Upper lobe of right lung (tissue), 1 donor: ENCODE data around the gene PKLR. TPM values are rescaled to one million over a fixed set of nuclear protein-coding genes. Genes with fewer than 3 reads are reported as not detected.
A peak's percentile ranks its signal among the peaks of the same experiment; 100 is the strongest.

Experiments
- ATAC-seq: fragments of 200-7000 bp; cut with Tn5 transposase; one replicate; pipeline ENCODE4 v1.9.1; 2020; ENCODE audit warnings: mild to moderate bottlenecking, moderate library complexity
- DNase-seq: peaks from one replicate; pipeline ENCODE4 v3.0.0-alpha.2; 2020
- H3K27ac ChIP-seq: fragments of 200-600 bp; one replicate; pipeline ENCODE4 v1.8.0; 2022
- H3K27me3 ChIP-seq: fragments of 200-600 bp; one replicate; pipeline ENCODE4 v1.8.0; 2022; ENCODE audit warnings: mild to moderate bottlenecking
- H3K36me3 ChIP-seq: fragments of 200-600 bp; one replicate; pipeline ENCODE4 v1.8.0; 2022
- H3K4me1 ChIP-seq: fragments of 200-600 bp; one replicate; pipeline ENCODE4 v1.8.0; 2022
- H3K4me3 ChIP-seq: fragments of 200-600 bp; one replicate; pipeline ENCODE4 v1.8.0; 2022; ENCODE audit warnings: mild to moderate bottlenecking
- H3K9me3 ChIP-seq: fragments of 200-600 bp; one replicate; pipeline ENCODE4 v1.8.0; 2022
- CTCF ChIP-seq: fragments of 200-600 bp; IDR thresholded peaks from one replicate; pipeline ENCODE4 v1.8.0; 2022; ENCODE audit warnings: antibody characterized with exemption
- intact Hi-C: fragments of 100-400 bp; cut with DNase I; formaldehyde crosslinking; loops from one replicate; pipeline ENCODE4 v1.11.0; 2022
- total RNA-seq: library from RNA; stranded (reverse); fragmentation: NEBNext Ultra II Directional; extraction: Animal tissue kit (Norgen Biotek cat#: 25700); gene quantifications from one replicate; pipeline ENCODE4 v1.2.1, GENCODE V29; 2021
- donor health status: DM: no; HTN: yes; CAD: no; lungs with severe emphysema.

PKLR gene
- total RNA-seq, 1 donor from 2014 or later = not detected

DNA sequence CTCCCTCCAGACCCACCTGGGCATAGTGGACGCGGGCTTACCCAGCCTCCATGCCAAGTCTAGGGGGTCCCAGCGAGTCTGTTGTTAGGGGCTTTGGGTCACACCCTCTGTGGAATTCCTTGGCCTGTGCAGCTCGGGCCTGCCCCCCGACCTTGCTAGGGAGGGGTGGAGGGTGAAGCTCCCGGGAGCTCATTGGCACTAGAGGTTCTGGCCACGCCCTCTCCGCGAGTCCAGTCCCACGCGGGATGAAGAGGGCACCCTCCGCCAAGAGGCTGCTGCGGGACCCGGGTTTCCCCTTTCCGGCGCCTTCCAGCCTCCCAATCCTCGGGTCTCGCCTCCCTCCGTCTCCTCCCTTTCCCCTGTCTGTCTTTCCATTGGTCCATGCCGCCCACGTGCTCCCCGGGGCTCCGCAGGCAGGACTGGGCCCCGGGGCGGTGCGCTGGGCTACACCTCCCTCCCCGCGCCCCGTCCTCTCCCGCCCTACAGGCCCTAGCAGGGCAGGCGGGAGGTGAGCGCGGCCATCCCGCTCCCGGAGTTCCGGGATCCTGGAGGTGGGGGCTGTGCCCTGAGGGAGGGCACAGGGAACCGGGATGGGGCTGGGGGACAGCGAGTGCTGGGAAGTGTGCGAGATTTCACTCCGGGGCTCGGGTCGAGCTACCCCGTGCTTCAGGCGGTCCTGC lies 22.9 kb upstream of the PKLR start:
- Histone ChIP-seq H3K27me3 (no peaks in the 10 kb centered on the region), H3K9me3 (no peaks in the 10 kb centered on the region), H3K4me3 (peak overlapping the region; percentile 76), H3K4me1 (peaks cover 36% of the 10 kb centered on the region), H3K36me3 (peaks cover 27% of the 10 kb centered on the region), H3K27ac (peak overlapping the region; percentile 92)
- TF ChIP-seq CTCF = no peak
- peak; percentile 90 for ATAC-seq
- peak; percentile 98 for DNase-seq
- intact Hi-C loops = loop anchor here (10.0 kb wide), 1 partner anchor 69 kb away; the partner anchor contains the start of gene ENTREP3

DNA sequence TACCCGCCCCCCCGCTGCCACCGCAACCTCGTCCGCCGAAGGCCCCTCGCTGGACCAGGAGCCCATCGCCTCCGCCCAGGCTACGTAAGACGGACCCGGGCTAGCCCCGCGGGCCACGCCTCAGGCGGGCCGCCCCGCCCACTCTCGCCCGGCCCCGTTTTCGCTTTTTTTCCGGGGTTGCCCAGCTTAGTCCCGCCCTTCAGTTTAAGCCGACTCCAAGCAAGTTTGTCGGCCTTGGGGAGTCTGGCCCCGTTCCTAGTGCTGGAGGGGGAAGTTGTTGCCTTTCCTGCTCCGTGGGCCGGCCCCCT lies 22.4 kb upstream of the PKLR start:
- H3K27me3 ChIP-seq = no peaks in the 10 kb centered on the region
- H3K36me3 ChIP-seq = peaks cover 27% of the 10 kb centered on the region
- no peak for TF ChIP-seq CTCF
- peaks cover 36% of the 10 kb centered on the region for H3K4me1 ChIP-seq
- ATAC-seq (peak; percentile 70), DNase-seq (peak; percentile 93)
- peak overlapping the region; percentile 76 for H3K4me3 ChIP-seq
- intact Hi-C loops = loop anchor here (10.0 kb wide), 1 partner anchor 69 kb away; the partner anchor contains the start of gene ENTREP3
- H3K27ac ChIP-seq = peak overlapping the region; percentile 92
- no peaks in the 10 kb centered on the region for H3K9me3 ChIP-seq

DNA sequence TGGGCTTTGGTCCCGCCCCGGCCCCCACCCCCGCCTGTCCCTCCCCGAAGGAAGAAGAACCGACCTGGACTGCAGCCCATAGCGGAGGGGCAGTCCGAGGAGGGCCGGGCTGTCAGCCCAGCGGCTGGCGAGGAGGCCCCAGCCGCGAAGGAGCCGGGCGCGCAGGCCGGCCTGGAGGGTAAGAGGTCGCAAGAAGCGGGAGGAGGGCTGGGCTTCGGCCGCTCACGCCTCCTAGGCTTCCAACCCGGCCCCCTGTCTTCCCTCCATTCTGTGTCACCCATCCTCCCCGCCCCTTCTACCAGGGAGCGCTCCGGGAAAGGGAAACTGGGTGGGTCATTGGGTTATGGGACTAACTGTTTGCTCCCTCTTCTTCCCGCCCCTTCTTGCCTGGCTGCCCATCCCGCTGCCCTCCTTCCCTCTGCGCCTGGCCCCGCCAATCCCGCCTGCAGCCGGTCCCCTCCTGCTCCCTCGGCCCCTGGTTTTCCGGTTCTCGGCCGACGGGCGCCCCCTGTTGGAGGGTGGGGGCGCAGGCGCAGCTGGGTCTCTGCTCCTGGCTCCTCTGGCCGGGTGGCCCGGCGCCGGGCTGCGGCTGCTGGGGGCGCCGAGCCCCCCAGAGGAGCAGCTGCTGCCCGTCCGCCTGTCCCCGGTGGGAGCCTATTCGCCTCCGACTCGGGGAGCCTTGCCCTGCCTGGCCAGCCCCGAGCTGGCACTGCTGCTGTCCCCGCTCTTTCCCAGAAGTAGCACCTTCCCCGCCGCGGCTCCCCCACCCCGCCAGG lies 21.9 kb upstream of the PKLR start:
- peak; percentile 95 for TF ChIP-seq CTCF
- Histone ChIP-seq H3K36me3 (peaks cover 27% of the 10 kb centered on the region), H3K4me3 (peak overlapping the region; percentile 76), H3K9me3 (no peaks in the 10 kb centered on the region), H3K27me3 (no peaks in the 10 kb centered on the region), H3K27ac (peak overlapping the region; percentile 92), H3K4me1 (peaks cover 36% of the 10 kb centered on the region)
- ATAC-seq (peak; percentile 75), DNase-seq (peak; percentile 95)
- intact Hi-C loops = loop anchor here (10.0 kb wide), 1 partner anchor 68 kb away; the partner anchor contains the start of gene ENTREP3

DNA sequence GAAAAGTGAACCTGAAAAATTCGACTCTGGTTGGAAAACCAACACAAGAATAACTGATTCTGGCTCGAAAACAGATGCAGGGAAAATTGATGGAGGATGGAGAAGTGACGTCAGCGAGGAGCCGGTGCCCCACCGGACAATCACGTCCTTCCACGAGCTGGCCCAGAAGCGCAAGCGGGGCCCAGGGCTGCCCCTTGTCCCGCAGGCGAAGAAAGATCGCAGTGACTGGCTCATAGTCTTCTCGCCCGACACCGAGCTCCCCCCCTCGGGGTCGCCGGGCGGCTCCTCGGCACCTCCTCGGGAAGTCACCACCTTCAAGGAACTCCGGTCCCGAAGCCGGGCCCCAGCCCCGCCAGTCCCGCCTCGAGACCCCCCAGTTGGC lies 21.3 kb upstream of the PKLR start:
- peaks cover 36% of the 10 kb centered on the region for H3K4me1 ChIP-seq
- peak overlapping the region; percentile 92 for H3K27ac ChIP-seq
- no peaks in the 10 kb centered on the region for H3K27me3 ChIP-seq
- ATAC-seq = no peak
- no peaks in the 10 kb centered on the region for H3K9me3 ChIP-seq
- H3K36me3 ChIP-seq = peaks cover 29% of the 10 kb centered on the region
- intact Hi-C loops = loop anchor here (10.0 kb wide), 1 partner anchor 68 kb away; the partner anchor contains the start of gene ENTREP3
- peak; percentile 75 for DNase-seq
- peak overlapping the region; percentile 76 for H3K4me3 ChIP-seq
- TF ChIP-seq CTCF = no peak

- Histone ChIP-seq H3K36me3 (peaks cover 31% of the 10 kb centered on the region), H3K4me1 (peaks cover 36% of the 10 kb centered on the region), H3K27me3 (no peaks in the 10 kb centered on the region), H3K27ac (no peak overlapping the region), H3K4me3 (peak overlapping the region; percentile 76), H3K9me3 (no peaks in the 10 kb centered on the region)
- no peak for ATAC-seq
- intact Hi-C loops = loop anchor here (10.0 kb wide), 1 partner anchor 67 kb away; the partner anchor contains the start of gene ENTREP3
- TF ChIP-seq CTCF = no peak
- no peak for DNase-seq
Observed at GRCh38 chr1:155321639-155322503, 20.6 kb upstream of the PKLR start.
